Measurements from ENCODE around the gene SMIM14.

SMIM14 gene

GRCh38 chr4:39614487-39615162 lies 24.0 kb downstream of the SMIM14 start:
- no peak overlapping the region for H3K4me3 ChIP-seq (ENCODE audit: low read length)
- TF ChIP-seq CTCF (conservative IDR thresholded peaks at IDR 0.05; ENCODE audit: low read length) = no peak
- DNase-seq (ENCODE audit: low read depth) = peak; percentile 62

- peak; percentile 24 for DNase-seq (ENCODE audit: low read depth)
- H3K4me3 ChIP-seq (ENCODE audit: low read length) = no peak overlapping the region
- no peak for TF ChIP-seq CTCF (conservative IDR thresholded peaks at IDR 0.05; ENCODE audit: low read length)
Observed at GRCh38 chr4:39613093-39613656, 25.5 kb downstream of the SMIM14 start.

GRCh38 chr4:39609454-39609931 lies 29.2 kb downstream of the SMIM14 start:
- H3K4me3 ChIP-seq (ENCODE audit: low read length) = no peak overlapping the region
- TF ChIP-seq CTCF (conservative IDR thresholded peaks at IDR 0.05; ENCODE audit: low read length) = no peak
- DNase-seq (ENCODE audit: low read depth) = no peak

GRCh38 chr4:39608451-39608850 lies 30.2 kb downstream of the SMIM14 start:
- no peak for DNase-seq (ENCODE audit: low read depth)
- no peak overlapping the region for H3K4me3 ChIP-seq (ENCODE audit: low read length)
- no peak for TF ChIP-seq CTCF (conservative IDR thresholded peaks at IDR 0.05; ENCODE audit: low read length)

- TF ChIP-seq CTCF (conservative IDR thresholded peaks at IDR 0.05; ENCODE audit: low read length) = no peak
- DNase-seq (ENCODE audit: low read depth) = no peak
- no peak overlapping the region for H3K4me3 ChIP-seq (ENCODE audit: low read length)
Observed at GRCh38 chr4:39606747-39607146, 31.9 kb downstream of the SMIM14 start.

- no peak overlapping the region for H3K4me3 ChIP-seq (ENCODE audit: low read length)
- no peak for TF ChIP-seq CTCF (conservative IDR thresholded peaks at IDR 0.05; ENCODE audit: low read length)
- no peak for DNase-seq (ENCODE audit: low read depth)
Observed at GRCh38 chr4:39597695-39598381, 40.8 kb downstream of the SMIM14 start.

All from AG10803 (cell line).